DMS53 treated with DMSO at 0.1 percent for 48 hours (cell line): ENCODE data around the gene COX6A2.
"Not testable (repeated sequence)": the region's sequence is repeated elsewhere in the genome, so short reads cannot be mapped to it uniquely, and the experiment has no call there.

Experiments used
- DNase-seq: peaks from one replicate; lab custom pipeline; 2025; ENCODE audit not compliant: unreplicated experiment; lab: John Stamatoyannopoulos, UW

COX6A2 gene

DNA sequence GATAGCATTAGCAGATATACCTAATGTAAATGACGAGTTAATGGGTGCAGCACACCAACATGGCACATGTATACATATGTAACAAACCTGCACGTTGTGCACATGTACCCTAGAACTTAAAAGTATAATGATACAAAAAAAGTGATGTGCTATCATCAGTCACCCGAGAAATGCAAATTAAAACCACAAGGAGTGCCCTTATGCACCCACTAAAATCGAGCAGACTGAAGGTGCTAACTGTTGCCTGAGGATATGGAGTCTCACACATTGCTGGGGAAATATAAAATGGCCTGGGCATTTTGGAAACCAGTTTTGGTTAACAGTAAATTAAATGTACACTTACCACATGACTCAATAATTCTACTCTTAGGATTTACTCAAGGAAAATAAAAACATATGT is 10.9 kb upstream of the COX6A2 start:
- DNase-seq = not testable (repeated sequence)

DNA sequence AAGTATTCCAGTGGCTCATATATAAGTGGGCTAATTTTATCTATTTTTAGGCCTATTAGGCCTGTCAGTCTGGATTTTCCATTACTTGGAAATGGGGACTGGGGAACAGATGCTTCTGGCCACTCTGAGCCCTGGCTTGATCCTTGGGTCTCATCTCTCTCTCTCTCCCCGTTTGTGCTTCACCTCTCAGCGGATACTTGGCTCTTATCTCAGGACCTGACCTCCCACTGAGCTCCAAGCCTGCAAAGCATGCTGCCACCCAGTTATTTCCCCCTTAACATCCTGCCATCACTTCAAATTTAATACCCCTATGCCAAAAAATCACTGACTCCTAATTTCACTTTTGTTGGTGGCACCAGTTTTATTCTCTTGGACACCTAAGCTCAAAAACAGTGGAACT is 10.3 kb upstream of the COX6A2 start:
- DNase-seq = no peak

DNA sequence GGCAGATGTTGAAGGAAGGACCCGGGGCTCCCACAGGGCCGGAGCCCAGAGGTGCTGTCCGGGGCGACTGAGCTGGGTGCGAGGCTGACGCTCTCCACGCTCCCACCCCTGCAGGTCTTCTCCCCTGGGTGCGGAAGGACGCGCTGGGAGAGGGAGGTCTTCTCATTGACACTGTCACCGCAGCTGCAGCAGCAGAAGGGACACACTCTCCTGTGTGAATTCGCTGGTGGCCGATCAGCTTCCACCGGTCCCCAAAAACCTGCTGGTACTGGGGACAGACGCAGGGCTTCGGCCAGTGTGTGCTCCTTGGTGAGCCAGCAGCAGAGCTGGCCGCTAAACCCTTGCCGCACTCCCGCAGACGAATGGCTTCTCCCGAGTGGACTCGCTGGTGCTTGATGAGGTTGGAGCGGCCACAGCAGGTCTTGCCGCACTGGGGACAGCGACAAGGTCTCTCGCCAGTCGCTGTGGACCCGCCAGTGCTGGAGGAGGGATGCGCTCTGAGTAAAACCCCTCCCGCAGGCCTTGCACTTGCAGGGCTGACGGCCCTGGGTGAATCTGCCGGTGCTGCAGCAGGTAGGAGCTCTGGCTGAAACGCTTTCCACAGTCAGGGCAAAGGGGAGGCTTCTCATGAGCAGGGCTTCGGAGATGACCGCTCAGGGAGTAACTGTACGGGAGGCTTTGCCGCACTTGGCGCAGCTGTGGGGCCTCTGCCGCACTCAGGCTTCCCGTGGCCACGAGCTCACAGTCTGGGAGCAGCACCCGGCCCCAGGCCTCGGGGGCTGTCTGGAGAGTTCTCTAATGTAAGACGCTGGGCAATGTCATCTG is 8.3 kb upstream of the COX6A2 start:
- no peak for DNase-seq

DNA sequence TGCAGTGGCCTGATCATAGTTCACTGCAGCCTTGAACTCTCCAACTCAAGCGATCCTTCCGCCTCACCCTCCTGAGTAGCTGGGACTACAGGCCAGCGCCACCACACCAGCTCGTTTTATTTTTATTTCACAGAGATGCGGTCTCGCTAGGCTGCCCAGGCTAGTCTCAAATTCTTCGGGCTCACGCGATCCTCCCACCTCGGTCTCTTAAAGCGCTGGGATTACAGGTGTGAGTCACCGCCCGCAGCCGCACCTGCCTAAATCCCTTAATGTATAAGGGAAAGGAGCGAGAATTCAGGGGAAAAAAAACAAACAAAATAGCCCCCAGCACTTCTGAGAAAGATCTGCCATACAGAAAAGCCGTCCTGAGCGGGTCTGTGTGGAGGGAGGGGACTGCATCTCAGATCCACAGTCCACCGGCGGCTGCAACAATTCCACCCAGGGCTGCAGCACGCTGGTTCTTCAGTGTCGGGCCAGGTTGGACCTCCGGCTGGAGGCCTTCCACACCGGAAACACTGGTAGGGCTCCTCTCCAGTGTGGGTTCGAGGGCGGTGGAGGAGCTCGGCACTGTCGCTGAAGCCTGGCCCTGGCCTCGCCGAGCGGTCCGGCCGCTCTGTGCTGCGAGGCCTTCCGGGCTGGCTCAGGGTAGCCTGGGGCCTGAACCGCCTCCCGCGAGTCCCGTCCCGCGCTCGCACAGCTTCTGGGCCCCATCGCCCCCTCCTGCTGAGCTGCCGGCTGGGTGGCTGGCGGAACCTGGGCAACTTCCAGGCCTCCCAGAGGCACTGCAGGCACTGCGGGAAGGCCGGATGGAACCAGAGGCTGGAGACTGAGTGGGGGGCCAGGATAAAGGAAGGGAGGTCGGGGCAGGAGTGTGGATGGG is 7.4 kb upstream of the COX6A2 start:
- peak; percentile 1 for DNase-seq

DNA sequence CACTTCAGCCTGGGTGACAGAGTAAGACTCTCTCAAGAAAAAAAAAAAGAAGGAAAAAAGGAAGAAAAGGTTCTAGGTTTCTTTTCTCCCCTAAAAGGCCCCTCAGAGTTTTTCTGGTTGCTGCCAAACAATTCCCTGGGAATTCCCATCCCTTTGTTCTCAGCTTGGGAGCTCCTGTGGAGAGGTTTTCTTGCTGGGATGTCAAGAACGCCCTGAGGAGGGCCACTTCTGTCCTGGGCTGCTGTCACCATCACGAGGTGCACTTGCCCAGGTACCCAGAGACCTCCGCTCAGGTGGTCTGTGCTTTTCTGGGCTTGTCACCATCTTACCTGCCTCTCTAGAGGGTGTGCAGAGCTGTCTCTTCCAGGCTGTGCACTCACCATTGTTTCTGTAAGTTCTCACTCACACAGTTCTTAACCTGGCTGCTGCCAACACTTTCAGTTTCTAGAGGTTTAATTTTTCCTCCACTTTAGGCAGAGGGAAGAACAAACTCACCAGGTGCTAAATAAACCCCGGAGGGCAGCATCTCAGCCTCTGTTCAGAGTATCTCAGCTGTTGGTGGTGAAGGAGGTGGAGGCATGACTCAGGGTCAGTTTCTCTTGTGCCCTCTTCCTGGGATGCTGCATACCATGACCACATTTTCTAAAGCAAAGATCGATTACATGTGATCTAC is 2.4 kb upstream of the COX6A2 start:
- no peak for DNase-seq

DNA sequence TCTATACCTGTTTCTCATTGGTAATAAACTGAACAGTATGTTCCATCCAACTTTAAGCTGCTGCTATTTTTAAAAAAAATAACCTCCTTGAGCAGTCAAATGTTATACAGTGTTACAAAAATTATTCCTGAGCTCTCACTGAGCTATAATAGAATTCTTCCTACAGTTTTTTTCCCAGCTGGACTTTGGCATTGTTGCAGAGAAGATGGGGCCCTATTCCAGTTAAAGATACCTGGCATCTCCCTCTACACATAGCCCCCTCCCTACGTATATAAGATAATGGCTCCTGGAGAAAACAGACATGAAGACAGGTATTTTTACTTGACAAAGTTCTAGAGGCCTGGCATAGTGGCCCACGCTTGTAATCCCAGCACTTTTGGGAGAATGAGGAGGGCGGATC is 1.6 kb upstream of the COX6A2 start:
- no peak for DNase-seq

DNA sequence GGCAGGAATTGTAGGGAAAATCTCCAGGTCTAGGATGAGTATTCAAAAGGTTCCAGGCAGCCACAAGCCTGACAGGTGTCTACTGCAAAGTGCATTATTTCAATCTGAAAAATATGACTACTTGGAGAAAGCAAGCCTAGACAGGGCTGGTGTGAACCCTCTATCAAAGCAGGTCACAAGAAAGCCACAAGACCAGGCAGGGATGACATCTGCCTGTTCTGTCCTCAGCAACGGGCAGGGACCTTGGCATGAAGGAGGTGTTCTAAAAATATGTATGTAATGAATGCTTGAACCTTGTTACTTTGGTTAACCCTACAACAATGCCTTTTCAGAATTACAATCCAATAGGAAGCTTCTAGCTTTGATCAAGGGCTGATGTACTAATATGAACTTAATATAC is 1.2 kb upstream of the COX6A2 start:
- no peak for DNase-seq

DNA sequence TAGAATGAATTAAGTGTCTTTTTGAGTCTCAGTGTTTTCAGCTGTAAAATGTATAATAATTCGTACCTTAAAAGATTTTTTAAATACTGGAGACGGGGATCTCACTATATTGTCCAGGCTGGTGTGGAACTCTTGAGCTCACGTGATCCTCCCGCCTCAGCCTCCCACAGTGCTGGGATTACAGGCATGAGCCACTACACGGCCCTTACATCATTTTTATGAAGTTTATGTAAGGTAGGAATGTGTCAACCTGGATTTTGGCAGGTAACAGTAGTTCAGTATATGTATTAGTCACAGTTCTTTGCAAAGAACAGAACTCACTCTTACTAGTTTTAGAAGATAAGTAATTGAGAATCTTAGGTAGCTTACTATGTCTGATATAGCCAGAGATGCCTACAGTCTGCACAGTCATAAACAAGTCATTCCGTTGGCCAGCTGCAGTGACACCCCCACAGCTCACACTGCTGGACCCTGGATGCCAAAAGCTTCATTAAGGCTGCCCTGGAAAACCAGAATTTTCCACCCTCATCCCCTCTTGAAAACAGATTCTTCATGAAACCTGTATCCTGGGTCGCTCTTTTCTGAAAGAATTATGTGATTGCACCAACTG is 583 bp upstream of the COX6A2 start:
- DNase-seq = no peak

DNA sequence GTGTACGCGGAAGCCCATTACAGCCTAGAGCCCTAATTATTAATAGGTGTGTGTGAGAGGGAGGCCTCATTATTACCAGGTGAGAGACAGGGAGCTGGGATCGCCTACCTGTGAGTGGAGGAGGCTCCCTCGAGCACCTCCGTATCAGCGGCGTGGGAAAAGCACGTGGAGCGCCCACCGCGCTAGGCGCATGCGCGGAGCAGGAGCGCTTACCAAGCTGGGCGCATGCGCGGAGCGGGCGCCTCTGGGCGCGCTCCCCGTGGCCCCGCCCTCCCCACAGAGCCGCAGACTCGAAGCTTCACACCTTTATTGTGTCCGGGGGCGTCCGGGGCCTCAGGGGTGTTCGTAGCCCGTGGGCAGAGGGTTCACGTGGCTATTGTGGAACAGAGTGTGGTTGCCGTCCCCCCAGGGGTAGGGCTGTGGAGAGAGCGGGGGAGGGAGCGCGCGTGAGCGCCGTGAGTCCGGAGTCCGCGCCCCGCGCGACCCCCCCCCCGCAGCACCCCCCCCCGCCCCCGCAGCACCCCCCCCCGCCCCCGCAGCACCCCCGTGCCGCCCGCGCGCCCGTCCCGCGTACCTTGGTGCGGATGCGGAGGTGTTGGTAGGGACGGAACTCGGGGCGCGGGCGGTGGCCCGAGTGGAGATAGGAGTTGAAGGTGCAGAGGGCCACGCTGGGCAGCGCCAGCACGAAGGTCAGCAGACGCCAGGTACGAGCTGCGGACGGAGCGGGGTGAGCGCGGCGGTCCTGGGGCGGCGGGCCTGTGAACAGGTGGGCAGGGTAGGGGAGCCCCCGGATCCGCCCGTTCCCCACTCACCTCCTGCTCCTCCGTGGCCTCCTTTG is 500 bp downstream of the COX6A2 start:
- DNase-seq = no peak

DNA sequence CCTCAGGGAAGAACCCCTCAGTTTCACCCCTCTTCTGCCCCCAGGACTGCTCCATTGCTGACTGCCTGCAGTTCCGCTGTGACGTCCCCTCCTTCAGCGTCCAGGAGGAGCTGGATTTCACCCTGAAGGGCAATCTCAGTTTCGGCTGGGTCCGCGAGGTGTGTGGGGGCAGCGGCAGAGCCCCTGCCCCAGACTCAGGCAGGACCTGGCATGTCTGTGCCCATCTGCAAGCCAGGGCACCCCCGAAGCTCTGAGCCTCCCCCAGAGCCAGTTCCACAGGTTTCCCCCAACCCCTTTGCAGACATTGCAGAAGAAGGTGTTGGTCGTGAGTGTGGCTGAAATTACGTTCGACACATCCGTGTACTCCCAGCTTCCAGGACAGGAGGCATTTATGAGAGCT is 4.4 kb downstream of the COX6A2 start:
- no peak for DNase-seq

DNA sequence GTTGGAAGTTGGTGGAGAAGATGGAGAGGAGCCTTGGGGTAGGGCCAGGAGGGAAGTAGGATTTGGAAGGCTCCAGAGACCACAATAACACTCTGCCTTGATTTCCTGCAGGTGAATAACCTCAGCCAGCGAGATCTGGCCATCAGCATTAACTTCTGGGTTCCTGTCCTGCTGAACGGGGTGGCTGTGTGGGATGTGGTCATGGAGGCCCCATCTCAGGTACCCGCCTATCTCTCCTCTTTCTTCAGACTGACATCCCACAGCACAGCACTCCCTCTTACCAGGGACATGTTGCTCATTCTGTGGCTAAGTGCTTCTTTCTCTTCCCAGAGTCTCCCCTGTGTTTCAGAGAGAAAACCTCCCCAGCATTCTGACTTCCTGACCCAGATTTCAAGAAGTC is 4.9 kb downstream of the COX6A2 start:
- no peak for DNase-seq

DNA sequence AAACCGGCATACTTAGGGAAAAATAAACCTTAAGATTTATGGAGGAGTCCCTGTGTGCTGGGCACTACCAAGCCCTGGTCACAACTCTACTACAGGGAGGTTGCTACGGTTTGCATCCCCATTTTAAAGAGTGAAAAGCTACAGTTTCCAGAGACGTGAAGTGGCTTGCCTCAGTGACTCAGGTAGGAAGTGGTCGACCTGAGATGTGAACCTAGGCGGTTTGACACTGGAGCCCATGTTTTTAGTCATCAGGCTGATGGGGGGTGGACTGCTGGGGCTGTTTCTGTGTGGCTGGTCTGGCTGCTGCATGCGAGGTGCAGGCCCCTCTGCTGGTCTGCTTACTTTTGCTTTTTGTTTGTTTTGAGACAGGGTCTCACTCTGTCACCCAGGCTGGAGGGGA is 6.6 kb downstream of the COX6A2 start:
- DNase-seq = no peak

DNA sequence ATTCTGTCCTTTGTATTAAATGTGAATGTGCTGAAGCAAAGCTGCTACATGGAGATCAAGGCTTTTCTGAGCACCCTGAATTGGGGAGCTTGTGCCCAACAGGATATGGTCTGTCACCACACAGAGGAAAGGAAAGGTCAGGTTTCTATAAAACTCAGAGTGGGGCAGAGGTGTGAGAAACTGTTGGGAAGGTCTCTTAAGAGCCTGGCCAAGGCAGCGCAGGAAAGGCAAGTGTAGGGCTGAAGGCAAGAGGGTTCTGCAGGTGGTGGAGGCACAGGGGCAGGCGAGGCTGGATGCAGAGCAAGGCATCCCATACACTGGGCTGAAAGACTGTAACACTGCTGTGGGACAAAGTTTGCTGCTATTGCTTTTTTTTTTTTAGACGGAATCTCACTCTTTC is 8.1 kb downstream of the COX6A2 start:
- DNase-seq = no peak

DNA sequence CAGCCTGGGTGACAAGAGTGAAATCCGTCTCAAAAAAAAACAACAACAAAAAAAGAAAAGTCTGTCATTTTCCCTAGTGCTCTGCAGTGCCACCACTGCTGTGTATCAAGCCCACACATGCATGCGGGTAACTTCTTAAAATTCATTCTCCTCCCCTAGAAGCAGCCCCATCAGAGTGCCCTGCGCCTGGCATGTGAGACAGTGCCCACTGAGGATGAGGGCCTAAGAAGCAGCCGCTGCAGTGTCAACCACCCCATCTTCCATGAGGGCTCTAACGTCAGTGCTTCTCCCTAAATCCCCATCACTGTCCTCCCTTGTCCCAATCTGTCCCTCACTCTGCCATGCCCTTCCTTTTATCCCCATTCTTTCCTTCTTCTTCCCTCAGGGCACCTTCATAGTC is 10.2 kb downstream of the COX6A2 start:
- no peak for DNase-seq

DNA sequence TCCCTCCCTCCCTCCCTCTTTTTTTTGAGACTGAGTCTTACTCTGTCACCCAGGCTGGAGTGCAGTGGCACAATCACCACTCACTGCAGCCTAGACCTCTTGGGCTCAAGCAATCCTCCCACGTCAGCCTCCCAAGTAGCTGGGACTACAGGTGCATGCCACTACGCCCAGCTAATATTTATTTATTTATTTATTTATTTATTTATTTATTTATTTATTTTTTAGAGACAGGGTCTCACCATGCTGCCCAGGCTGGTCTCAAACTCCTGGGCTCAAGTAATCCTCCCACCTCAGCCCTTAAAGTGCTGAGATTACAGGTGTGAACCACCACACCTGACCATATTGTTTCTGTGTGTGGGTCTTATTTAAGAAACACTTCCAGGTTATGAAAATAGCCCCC is 11.1 kb downstream of the COX6A2 start:
- DNase-seq = not testable (repeated sequence)

DNA sequence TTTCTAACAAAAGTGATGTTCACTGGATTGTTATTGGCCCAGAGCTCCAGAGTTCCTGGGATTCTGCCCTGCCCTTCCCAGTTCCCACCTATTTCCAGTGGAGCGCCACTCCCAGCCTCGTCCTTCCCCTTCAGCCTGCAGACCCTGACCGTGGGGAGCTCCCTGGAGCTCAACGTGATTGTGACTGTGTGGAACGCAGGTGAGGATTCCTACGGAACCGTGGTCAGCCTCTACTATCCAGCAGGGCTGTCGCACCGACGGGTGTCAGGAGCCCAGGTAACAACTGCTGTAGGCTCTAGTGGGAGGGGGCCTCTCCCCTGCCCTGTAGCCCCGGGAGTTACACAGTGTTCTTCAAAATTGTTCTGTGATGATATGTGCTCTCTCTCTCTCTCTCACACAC is 11.8 kb downstream of the COX6A2 start:
- DNase-seq = no peak

DNA sequence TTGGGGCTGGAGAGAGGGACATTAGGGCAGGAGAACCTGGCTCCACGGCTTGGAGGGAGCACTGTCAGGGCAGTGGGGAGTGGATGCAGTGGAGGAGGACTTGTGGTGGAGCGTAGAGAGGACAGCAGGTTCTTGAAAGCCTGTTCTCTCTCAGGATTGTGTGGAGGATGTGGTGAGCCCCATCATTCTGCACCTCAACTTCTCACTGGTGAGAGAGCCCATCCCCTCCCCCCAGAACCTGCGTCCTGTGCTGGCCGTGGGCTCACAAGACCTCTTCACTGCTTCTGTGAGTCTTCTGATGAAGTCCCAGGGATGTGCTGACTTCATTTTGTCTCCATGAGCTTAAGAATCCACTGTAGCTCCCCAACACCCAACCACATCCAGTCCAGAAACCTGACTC is 13.5 kb downstream of the COX6A2 start:
- no peak for DNase-seq

DNA sequence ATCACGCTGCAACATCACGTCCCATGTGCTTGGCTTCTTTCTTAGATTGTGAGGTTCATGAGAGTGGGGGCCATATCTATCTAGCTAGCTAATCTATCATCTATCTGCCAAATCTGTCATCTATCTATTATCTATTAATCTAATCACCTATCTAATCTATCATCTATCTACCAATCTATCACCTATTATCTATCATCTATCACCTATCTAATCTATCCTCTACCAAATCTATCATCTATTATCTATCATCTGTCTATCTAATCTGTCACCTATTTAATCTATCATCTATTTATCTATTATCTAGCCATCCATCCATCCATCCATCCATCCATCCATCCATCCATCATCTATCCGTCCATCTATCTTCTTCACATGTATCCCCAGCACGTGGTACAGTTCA is 14.2 kb downstream of the COX6A2 start:
- DNase-seq = no peak

DNA sequence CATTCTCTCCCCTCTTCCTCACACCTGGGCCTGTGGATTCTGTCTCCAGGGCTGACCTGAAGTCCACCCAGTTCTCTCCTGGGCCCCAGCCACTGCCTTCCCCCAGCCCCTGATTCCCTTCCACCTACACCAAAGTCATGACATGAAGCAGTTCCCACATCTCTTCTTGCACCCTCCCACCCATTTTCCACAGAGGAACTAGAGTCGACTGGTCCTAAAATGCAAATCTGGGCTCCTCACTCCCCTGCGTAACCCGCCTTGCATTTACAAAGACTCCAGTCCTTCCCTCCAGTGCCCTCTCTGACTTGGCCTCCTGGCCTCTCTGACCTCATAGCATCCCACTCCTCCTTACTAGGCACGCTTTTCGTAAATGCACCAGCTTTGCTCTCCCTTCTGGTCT is 14.8 kb downstream of the COX6A2 start:
- no peak for DNase-seq

DNA sequence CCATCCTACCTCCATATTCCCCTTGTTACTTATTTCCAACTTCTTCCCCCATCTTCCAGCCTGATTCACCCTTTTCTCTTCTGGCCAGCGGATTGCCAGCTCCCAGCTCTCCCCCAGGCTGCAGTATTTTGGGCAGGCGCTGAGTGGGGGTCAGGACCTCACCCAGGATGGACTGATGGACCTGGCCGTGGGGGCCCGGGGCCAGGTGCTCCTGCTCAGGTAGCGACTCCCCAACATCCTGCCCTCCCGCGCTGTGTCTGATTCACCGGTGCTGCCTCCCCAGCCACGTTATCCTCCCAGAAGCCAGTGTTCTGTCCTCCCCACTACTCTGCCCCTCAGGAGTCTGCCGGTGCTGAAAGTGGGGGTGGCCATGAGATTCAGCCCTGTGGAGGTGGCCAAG is 15.4 kb downstream of the COX6A2 start:
- no peak for DNase-seq
